ENCODE measurements around the gene MSANTD1. TPM values are rescaled to one million over a fixed set of nuclear protein-coding genes. Genes with fewer than 3 reads are reported as not detected.

The MSANTD1 gene
- polyA plus RNA-seq, 1 of the 3 experiments (the other 2 are of a cell fraction): 0.15 TPM

DNA sequence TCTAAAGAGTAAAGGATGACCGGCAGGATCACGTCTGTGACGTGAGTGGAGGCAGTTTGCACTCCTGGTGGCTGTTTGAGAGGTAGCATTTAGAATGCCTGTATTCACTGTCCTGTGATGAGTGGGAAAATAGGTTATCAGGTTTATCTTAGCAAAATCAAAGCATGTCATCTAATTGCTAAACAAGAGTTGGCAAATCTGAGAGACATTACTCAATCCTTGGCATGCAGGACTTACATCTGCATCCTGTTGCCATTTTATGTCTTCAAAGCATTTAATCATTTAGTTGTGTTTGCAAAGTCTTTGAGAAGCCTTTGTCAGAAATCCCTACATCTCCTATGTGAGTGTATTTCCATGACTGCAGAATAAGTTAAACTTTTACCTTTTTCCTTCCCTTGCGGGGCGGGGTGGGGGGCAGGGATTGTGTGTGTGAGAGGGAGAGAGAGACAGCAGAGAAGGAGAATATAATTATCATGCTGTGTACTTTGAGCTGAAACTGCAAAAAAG, 41.4 kb upstream of the MSANTD1 start (continued):
- TF ChIP-seq FOXJ3 (CRISPR knock-in tag; IDR thresholded peaks at IDR 0.05) (no peak), NFIC (IDR thresholded peaks at IDR 0.05; ENCODE audit: borderline replicate concordance) (0 out of 2 replicates have a peak, but pooled peaks have one; percentile 6), TAF1 (IDR thresholded peaks at IDR 0.05; ENCODE audit: borderline replicate concordance, low read depth, low read length) (no peak)
- TF ChIP-seq, protein P1, sequence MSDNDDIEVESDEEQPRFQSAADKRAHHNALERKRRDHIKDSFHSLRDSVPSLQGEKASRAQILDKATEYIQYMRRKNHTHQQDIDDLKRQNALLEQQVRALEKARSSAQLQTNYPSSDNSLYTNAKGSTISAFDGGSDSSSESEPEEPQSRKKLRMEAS (IDR thresholded peaks at IDR 0.05; ENCODE audit: low read depth): no peak

DNA sequence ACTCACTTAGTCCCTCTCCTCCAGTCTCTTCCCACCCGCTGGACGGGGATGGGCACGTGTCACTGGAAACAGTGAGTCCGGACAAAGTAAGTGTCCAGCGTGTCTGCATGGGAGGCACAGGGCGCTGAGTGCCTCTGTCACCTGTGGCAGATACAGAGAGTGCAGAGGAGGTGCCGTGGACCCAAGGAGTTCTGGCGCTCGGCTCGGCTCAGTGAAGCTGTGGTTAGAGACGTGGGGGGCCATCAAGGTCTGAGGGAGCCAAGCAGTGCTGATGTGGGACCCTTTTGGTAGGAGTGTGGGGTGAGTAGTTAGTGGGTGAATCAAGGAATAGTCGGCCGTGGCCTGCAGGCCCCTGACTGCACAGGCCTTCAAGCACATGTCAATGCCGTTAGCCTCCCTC, 40.1 kb upstream of the MSANTD1 start:
- H3K9me3 ChIP-seq: no peaks in the 10 kb centered on the region
- H3K27ac ChIP-seq (ENCODE audit: low read depth in 2 of 2, low read length in 1 of 2): no peak overlapping the region; a peak in 1 of 4 replicates
- ChIA-PET POLR2A (no interaction called here), CTCF (interaction anchor here (1.0 to 2.1 kb wide), 3 partner anchors 9 to 235 kb away, joined by 3 to 5 read pairs (median 3); no protein-coding TSS in a partner anchor)
- H3K79me2 ChIP-seq (ENCODE audit: insufficient read depth): no peaks in the 10 kb centered on the region
- H3K27me3 ChIP-seq (ENCODE audit: insufficient read depth): no peaks in the 10 kb centered on the region
- peaks cover 51 to 81% of the 10 kb centered on the region in 2 experiments for H3K36me3 ChIP-seq (replicated peaks in 1 of 2; ENCODE audit: control insufficient read depth in 1 of 2, insufficient read depth in 2 of 2, low read length in 1 of 2)
- no peak overlapping the region for H3K4me3 ChIP-seq (ENCODE audit: low read depth in 2 of 2, low read length in 1 of 2)
- H3K4me1 ChIP-seq (ENCODE audit: control insufficient read depth in 1 of 2, insufficient read depth in 2 of 2, low read depth in 1 of 2, low read length in 1 of 2): peaks cover 0 to 9% of the 10 kb centered on the region in 2 experiments; a peak in 2 of 4 replicates
- no peak for DNase-seq
- no peaks in the 10 kb centered on the region for H4K20me1 ChIP-seq (ENCODE audit: insufficient read depth)
- no peaks in the 10 kb centered on the region for H3F3A ChIP-seq (replicated peaks; ENCODE audit: insufficient read depth)
- no peaks in the 10 kb centered on the region for H3K9me2 ChIP-seq
- TF ChIP-seq GABPA (IDR thresholded peaks at IDR 0.05; ENCODE audit: low read depth) (no peak), FOXJ3 (CRISPR knock-in tag; IDR thresholded peaks at IDR 0.05) (no peak), MXI1 (IDR thresholded peaks at IDR 0.05; ENCODE audit: low read depth, low read length) (no peak), FOXM1 (IDR thresholded peaks at IDR 0.05; ENCODE audit: low read depth) (no peak), CHD2 (IDR thresholded peaks at IDR 0.05; ENCODE audit: low read length, partially characterized antibody) (no peak), NRF1 (IDR thresholded peaks at IDR 0.05; ENCODE audit: low read depth, low read length) (no peak), RXRA (IDR thresholded peaks at IDR 0.05; ENCODE audit: borderline replicate concordance, low read depth) (no peak), MEF2A (IDR thresholded peaks at IDR 0.05; ENCODE audit: borderline replicate concordance, low read depth) (no peak), GATA2 (CRISPR knock-in tag; IDR thresholded peaks at IDR 0.05) (no peak), TCF12 (IDR thresholded peaks at IDR 0.05) (no peak), RFX5 (IDR thresholded peaks at IDR 0.05; ENCODE audit: low read length) (no peak), TAF1 (IDR thresholded peaks at IDR 0.05; ENCODE audit: borderline replicate concordance, low read depth, low read length) (no peak), RCOR1 (IDR thresholded peaks at IDR 0.05; ENCODE audit: low read length) (no peak)
- TF ChIP-seq, protein P2, sequence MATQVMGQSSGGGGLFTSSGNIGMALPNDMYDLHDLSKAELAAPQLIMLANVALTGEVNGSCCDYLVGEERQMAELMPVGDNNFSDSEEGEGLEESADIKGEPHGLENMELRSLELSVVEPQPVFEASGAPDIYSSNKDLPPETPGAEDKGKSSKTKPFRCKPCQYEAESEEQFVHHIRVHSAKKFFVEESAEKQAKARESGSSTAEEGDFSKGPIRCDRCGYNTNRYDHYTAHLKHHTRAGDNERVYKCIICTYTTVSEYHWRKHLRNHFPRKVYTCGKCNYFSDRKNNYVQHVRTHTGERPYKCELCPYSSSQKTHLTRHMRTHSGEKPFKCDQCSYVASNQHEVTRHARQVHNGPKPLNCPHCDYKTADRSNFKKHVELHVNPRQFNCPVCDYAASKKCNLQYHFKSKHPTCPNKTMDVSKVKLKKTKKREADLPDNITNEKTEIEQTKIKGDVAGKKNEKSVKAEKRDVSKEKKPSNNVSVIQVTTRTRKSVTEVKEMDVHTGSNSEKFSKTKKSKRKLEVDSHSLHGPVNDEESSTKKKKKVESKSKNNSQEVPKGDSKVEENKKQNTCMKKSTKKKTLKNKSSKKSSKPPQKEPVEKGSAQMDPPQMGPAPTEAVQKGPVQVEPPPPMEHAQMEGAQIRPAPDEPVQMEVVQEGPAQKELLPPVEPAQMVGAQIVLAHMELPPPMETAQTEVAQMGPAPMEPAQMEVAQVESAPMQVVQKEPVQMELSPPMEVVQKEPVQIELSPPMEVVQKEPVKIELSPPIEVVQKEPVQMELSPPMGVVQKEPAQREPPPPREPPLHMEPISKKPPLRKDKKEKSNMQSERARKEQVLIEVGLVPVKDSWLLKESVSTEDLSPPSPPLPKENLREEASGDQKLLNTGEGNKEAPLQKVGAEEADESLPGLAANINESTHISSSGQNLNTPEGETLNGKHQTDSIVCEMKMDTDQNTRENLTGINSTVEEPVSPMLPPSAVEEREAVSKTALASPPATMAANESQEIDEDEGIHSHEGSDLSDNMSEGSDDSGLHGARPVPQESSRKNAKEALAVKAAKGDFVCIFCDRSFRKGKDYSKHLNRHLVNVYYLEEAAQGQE (IDR thresholded peaks at IDR 0.05; ENCODE audit: low read depth, low read length): no peak
- H3K4me2 ChIP-seq: no peak overlapping the region
- no peak overlapping the region for H3K9ac ChIP-seq
- WGBS (ENCODE audit: low lambda C conversion rate): 91% methylated on average over 14 of the region's 14 CpGs
- H2AFZ ChIP-seq (ENCODE audit: low read depth): no peak overlapping the region
